Endometrial microvascular endothelial cells (primary cell): ENCODE data around the gene ODAM. TPM values are rescaled to one million over a fixed set of nuclear protein-coding genes. Genes with fewer than 3 reads are reported as not detected.
"Not testable (repeated sequence)": the region's sequence is repeated elsewhere in the genome, so short reads cannot be mapped to it uniquely, and the experiment has no call there.

ENCODE experiments used
- in situ Hi-C: cut with HindIII; loops from 2 replicates; pipeline ENCODE4 v1.10.0; 2017; ENCODE audit warnings: low sequenced_read_pairs, low pct_unique_long_range_greater_than_20kb; ENCODE audit errors: inconsistent ontology term
- total RNA-seq: library from RNA; depleted of rRNA; stranded (reverse); fragments of >200 nt; gene quantifications from one replicate; pipeline ENCODE4 v1.2.3, GENCODE V29; 2015; ENCODE audit errors: inconsistent ontology term

ODAM gene
- total RNA-seq, 1 donor from 2014 or later: not detected

- in situ Hi-C loops: not testable (repeated sequence)
Observed at GRCh38 chr4:70216109-70216508, 20.6 kb downstream of the ODAM start.

- in situ Hi-C loops: not testable (repeated sequence)
Observed at GRCh38 chr4:70216550-70216949, 21.0 kb downstream of the ODAM start.

- in situ Hi-C loops: not testable (repeated sequence)
Observed at GRCh38 chr4:70221389-70221788, 25.9 kb downstream of the ODAM start.

- in situ Hi-C loops: not testable (repeated sequence)
Observed at GRCh38 chr4:70221818-70222217, 26.3 kb downstream of the ODAM start.

- in situ Hi-C loops: no loop called here
Observed at GRCh38 chr4:70225824-70226223, 30.3 kb downstream of the ODAM start, which contains the start of gene FDCSP. Gene FDCSP, plus strand, starts transcription at chr4:70226124. Its CDS starts 5,071 bp downstream, at chr4:70231195.

- in situ Hi-C loops: no loop called here
Observed at GRCh38 chr4:70236125-70236524, 40.6 kb downstream of the ODAM start.

GRCh38 chr4:70239131-70239883 is 43.8 kb downstream of the ODAM start:
- in situ Hi-C loops: no loop called here

GRCh38 chr4:70239884-70240591 is 44.5 kb downstream of the ODAM start:
- in situ Hi-C loops: no loop called here

- in situ Hi-C loops: not testable (repeated sequence)
Observed at GRCh38 chr4:70242297-70242696, 46.8 kb downstream of the ODAM start, which contains the start of gene CSN3. Gene CSN3, plus strand, starts transcription at chr4:70242597. Its CDS starts 2,223 bp downstream, at chr4:70244820.

- in situ Hi-C loops: no loop called here
Observed at GRCh38 chr4:70243091-70243490, 47.6 kb downstream of the ODAM start.

GRCh38 chr4:70251250-70251944 is 55.9 kb downstream of the ODAM start:
- in situ Hi-C loops: no loop called here

- in situ Hi-C loops: no loop called here
Observed at GRCh38 chr4:70251945-70252277, 56.4 kb downstream of the ODAM start.

Other genes starting within 250 kb of the ODAM start
- gene CSN2, start 230.0 kb upstream of the ODAM start, total RNA-seq: not detected
- not detected for gene STATH, start 199.8 kb upstream of the ODAM start, total RNA-seq
- gene HTN3, start 167.3 kb upstream of the ODAM start, total RNA-seq: not detected
- gene HTN1, start 145.3 kb upstream of the ODAM start, total RNA-seq: not detected
- gene PRR27, start 41.5 kb upstream of the ODAM start, total RNA-seq: not detected
- not detected for gene FDCSP, start 30.4 kb downstream of the ODAM start, total RNA-seq
- gene CSN3, start 46.9 kb downstream of the ODAM start, total RNA-seq: not detected
- gene CABS1, start 139.3 kb downstream of the ODAM start, total RNA-seq: not detected
- not detected for gene SMR3A, start 165.0 kb downstream of the ODAM start, total RNA-seq
- gene SMR3B, start 187.4 kb downstream of the ODAM start, total RNA-seq: not detected
- gene OPRPN, start 202.2 kb downstream of the ODAM start, total RNA-seq: not detected